Keratinocyte (primary cell): ENCODE measurements around the gene BLACAT1. TPM values are rescaled to one million over a fixed set of nuclear protein-coding genes. Genes with fewer than 3 reads are reported as not detected.

ENCODE experiments used
- DNase-seq: peaks from one replicate; pipeline ENCODE4 v3.0.0-alpha.2; 2011; ENCODE audit warnings: low read depth, missing footprints, low spot score
- FAIRE-seq: peaks from 2 replicates; lab custom pipeline; 2011; peaks lifted over from hg19 to GRCh38; lab: Jason Lieb, UNC
- H2AFZ ChIP-seq: 2 replicates; pipeline ENCODE4 v1.6.0; 2012; ENCODE audit warnings: low read length, control low read depth, inconsistent platforms; ENCODE audit not compliant: control insufficient read depth
- H3K27ac ChIP-seq: 2 replicates; pipeline ENCODE4 v1.5.1; 2011; ENCODE audit warnings: low read length; ENCODE audit not compliant: control insufficient read depth, insufficient read depth
- H3K27me3 ChIP-seq: 3 replicates; pipeline ENCODE4 v1.6.0; 2011; ENCODE audit warnings: low read length; ENCODE audit not compliant: control insufficient read depth, insufficient read depth; ENCODE audit errors: extremely low read depth
- H3K36me3 ChIP-seq, 2 experiments: 2 replicates in 1 of 2; 3 replicates in 1 of 2; pipeline ENCODE4 v1.5.1; 2011; ENCODE audit warnings: low read length in 2 of 2, mild to moderate bottlenecking in 1 of 2; ENCODE audit not compliant: control insufficient read depth in 2 of 2, insufficient read depth in 2 of 2; ENCODE audit errors: extremely low read depth in 1 of 2
- H3K4me1 ChIP-seq: 3 replicates; pipeline ENCODE4 v1.5.1; 2011; ENCODE audit warnings: low read length; ENCODE audit not compliant: control insufficient read depth, insufficient read depth; ENCODE audit errors: extremely low read depth
- H3K4me2 ChIP-seq: 3 replicates; pipeline ENCODE4 v1.6.0; 2011; ENCODE audit warnings: low read depth, low read length; ENCODE audit not compliant: control insufficient read depth, insufficient read depth; ENCODE audit errors: extremely low read depth
- H3K4me3 ChIP-seq, 3 experiments: fragments of 200-600 bp in 1 of 3; sonication (generic) in 1 of 3; 2 replicates in 2 of 3; 3 replicates in 1 of 3; pipeline ENCODE4 v1.5.1; 2011 to 2016; ENCODE audit warnings: low read length in 3 of 3, mild to moderate bottlenecking in 3 of 3, control low read depth in 2 of 3, inconsistent platforms in 1 of 3, low read depth in 1 of 3, mixed read lengths in 1 of 3, mixed run types in 1 of 3, moderate library complexity in 1 of 3; ENCODE audit not compliant: control insufficient read depth in 2 of 3, insufficient read depth in 2 of 3; ENCODE audit errors: extremely low read depth in 1 of 3
- H3K79me2 ChIP-seq: 2 replicates; pipeline ENCODE4 v1.6.0; 2012; ENCODE audit warnings: low read length; ENCODE audit not compliant: control insufficient read depth, insufficient read depth
- H3K9ac ChIP-seq: 3 replicates; pipeline ENCODE4 v1.6.0; 2011; ENCODE audit warnings: low read length; ENCODE audit not compliant: control insufficient read depth, insufficient read depth; ENCODE audit errors: extremely low read depth
- H3K9me1 ChIP-seq: 3 replicates; pipeline ENCODE4 v1.6.0; 2011; ENCODE audit warnings: low read length; ENCODE audit not compliant: control insufficient read depth, insufficient read depth; ENCODE audit errors: extremely low read depth
- H3K9me3 ChIP-seq: 2 replicates; pipeline ENCODE4 v1.5.1; 2012; ENCODE audit warnings: low read depth, low read length; ENCODE audit not compliant: control insufficient read depth
- H4K20me1 ChIP-seq: 3 replicates; pipeline ENCODE4 v1.6.0; 2011; ENCODE audit warnings: low read length; ENCODE audit not compliant: control insufficient read depth, insufficient read depth; ENCODE audit errors: extremely low read depth
- CTCF ChIP-seq, 3 experiments: IDR thresholded peaks in 1 of 3; conservative IDR thresholded peaks in 1 of 3; optimal IDR thresholded peaks in 1 of 3; 2 replicates in 2 of 3; 3 replicates in 1 of 3; pipeline versions ENCODE3 to v1.5.1; 2011; ENCODE audit warnings: low read length in 3 of 3, mild to moderate bottlenecking in 3 of 3, moderate library complexity in 2 of 3, control low read depth in 1 of 3, inconsistent platforms in 1 of 3; ENCODE audit not compliant: insufficient read depth in 2 of 3; ENCODE audit errors: extremely low read depth in 1 of 3
- EZH2 ChIP-seq: IDR thresholded peaks from one replicate; pipeline ENCODE4 v1.6.1; 2012; ENCODE audit warnings: inconsistent platforms, mild to moderate bottlenecking, low read length, moderate library complexity
- dilution Hi-C: fragments of 300-500 bp; cut with MboI; formaldehyde crosslinking; loops from one replicate; pipeline ENCODE4 v1.7.0; 2020; ENCODE audit warnings: low sequenced_read_pairs; ENCODE audit not compliant: extremely low pct_ligation_motif_present
- polyA plus RNA-seq, 5 experiments: library from polyadenylated mRNA; depleted of rRNA in 3 of 5; stranded (reverse) in 3 of 5; stranded (forward) in 1 of 5; unstranded in 1 of 5; fragments of >200 nt; gene quantifications; 1 replicate in 1 of 5; 2 replicates in 3 of 5; 3 replicates in 1 of 5; pipeline versions ENCODE4 v1.2.1 to v1.2.3, GENCODE V29; 2011 to 2012; ENCODE audit warnings: missing spikeins in 2 of 5, low read depth in 1 of 5, low replicate concordance in 1 of 5

The BLACAT1 gene
- polyA plus RNA-seq, 1 donor (not counting 4 experiments of a cell fraction or from before 2014, with no cell fraction given), result 4.0 TPM

- H3K4me2 ChIP-seq, result peak overlapping the region; percentile 11
- peaks cover 29% of the 10 kb centered on the region for H3K4me1 ChIP-seq
- TF ChIP-seq CTCF (optimal IDR thresholded peaks at IDR 0.05 in 1 of 3, IDR thresholded peaks at IDR 0.05 in 1 of 3, conservative IDR thresholded peaks at IDR 0.05 in 1 of 3; ENCODE audit: extremely low read depth in 1 of 3, insufficient read depth in 2 of 3, low read length in 3 of 3) (peak in 1 of 3 experiments; percentile 15), EZH2 (no peak)
- H2AFZ ChIP-seq, result no peak overlapping the region
- FAIRE-seq (peak; percentile 99), DNase-seq (peak; percentile 83)
- H3K9me1 ChIP-seq, result no peaks in the 10 kb centered on the region
- dilution Hi-C loops, result no loop called here
- H4K20me1 ChIP-seq, result no peaks in the 10 kb centered on the region
- no peak overlapping the region for H3K9ac ChIP-seq
- H3K9me3 ChIP-seq, result peaks cover 4% of the 10 kb centered on the region
- no peaks in the 10 kb centered on the region for H3K36me3 ChIP-seq
- H3K27me3 ChIP-seq, result peaks cover 10% of the 10 kb centered on the region
- H3K4me3 ChIP-seq, result no peak overlapping the region
- H3K27ac ChIP-seq, result peak overlapping the region; percentile 33
- no peaks in the 10 kb centered on the region for H3K79me2 ChIP-seq
Observed at GRCh38 chr1:205477759-205478247, 22.0 kb upstream of the BLACAT1 start.

- Histone ChIP-seq H3K9ac (no peak overlapping the region), H3K27me3 (peaks cover 14% of the 10 kb centered on the region), H4K20me1 (no peaks in the 10 kb centered on the region), H2AFZ (no peak overlapping the region), H3K27ac (peak overlapping the region; percentile 33), H3K79me2 (no peaks in the 10 kb centered on the region), H3K9me3 (peaks cover 4% of the 10 kb centered on the region), H3K4me3 (no peak overlapping the region), H3K9me1 (no peaks in the 10 kb centered on the region), H3K4me1 (peaks cover 27% of the 10 kb centered on the region), H3K4me2 (peak overlapping the region; percentile 11), H3K36me3 (no peaks in the 10 kb centered on the region)
- dilution Hi-C loops, result no loop called here
- no peak for DNase-seq
- FAIRE-seq, result peak; percentile 32
- TF ChIP-seq CTCF (optimal IDR thresholded peaks at IDR 0.05 in 1 of 3, IDR thresholded peaks at IDR 0.05 in 1 of 3, conservative IDR thresholded peaks at IDR 0.05 in 1 of 3; ENCODE audit: extremely low read depth in 1 of 3, insufficient read depth in 2 of 3, low read length in 3 of 3) (peak in 2 of 3 experiments; percentile 20 to 28), EZH2 (no peak)
Observed at GRCh38 chr1:205477121-205477758, 21.4 kb upstream of the BLACAT1 start.
